HG02678 (cell line): ENCODE measurements around the gene CYTH4.

Experiments used
- ATAC-seq: cut with Tn5 transposase; IDR thresholded peaks from one replicate; pipeline ENCODE4 v1.9.1; 2021; ENCODE audit warnings: mild to moderate bottlenecking, moderate library complexity; ENCODE audit not compliant: unreplicated experiment

The CYTH4 gene

DNA sequence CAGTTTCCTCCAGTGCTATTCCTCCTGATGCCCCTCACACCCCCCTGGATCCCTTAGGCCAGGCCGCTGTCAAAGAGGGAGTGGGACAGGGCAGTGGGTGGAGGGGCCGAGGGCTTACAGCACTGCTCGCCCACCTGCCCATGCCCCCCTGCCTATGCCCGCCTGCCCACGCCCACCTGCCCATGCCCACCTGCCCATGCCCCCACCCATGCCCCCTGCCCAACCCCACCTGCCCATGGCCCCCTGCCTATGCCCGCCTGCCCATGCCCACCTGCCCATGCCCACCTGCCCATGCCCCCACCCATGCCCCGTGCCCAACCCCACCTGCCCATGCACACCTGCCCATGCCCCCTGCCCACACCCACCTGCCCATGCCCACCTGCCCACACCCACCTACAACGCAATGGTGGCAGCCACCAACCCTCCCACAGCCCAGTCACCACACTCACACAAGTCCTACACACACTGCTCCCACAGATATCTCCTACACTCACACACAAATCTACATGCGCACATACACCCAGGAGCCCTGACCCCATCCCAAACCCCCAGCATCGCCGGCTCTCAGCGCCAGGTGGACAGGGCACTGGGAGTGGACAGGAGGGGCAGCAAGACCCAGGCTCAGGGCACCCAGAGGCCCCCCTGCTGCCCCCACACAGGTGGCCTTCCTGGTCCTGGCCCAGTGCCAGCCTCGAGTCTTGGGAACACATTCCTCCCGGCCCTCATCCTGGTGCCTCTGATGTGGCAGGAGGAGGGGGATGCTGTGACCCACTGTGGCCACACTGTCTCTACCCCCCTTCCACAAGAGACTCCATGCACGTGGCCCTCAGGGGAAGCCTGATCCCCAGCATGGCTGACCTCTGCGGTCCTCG lies 61.8 kb downstream of the CYTH4 start:
- no peak for ATAC-seq

DNA sequence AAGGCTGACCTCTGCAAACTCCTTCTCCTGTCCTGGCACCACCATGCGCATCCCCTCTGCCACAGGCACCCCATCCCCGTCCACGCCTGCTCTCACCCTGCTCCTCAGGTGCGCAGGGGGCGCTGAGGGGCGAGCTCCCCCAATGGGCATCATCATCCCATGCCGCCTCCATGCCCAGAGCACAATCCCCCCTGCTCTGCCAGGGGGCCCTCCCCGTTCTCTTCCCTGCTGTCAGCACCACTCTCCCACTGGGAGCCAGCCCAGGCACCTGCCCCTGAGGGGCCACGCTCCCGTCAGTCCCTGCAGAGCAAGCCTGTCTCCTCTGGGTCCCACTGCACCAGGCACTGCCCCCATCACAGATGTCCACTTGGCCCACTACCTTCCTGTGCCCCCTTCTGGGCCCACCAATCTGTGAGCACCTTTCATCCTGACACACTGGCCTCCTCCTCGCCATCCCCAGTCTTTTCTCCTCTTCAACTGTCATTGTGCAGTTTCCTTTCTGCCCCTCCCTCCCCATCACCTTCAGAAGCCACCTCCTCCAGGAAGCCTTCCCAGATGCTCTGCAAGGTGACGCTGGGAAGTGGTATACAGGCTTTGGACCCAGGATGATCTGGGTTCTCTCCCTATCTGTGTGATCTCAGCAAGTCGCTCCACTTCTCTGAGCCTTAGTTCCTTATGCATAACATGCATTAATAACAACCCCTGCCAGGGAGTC lies 62.6 kb downstream of the CYTH4 start:
- ATAC-seq, result no peak

DNA sequence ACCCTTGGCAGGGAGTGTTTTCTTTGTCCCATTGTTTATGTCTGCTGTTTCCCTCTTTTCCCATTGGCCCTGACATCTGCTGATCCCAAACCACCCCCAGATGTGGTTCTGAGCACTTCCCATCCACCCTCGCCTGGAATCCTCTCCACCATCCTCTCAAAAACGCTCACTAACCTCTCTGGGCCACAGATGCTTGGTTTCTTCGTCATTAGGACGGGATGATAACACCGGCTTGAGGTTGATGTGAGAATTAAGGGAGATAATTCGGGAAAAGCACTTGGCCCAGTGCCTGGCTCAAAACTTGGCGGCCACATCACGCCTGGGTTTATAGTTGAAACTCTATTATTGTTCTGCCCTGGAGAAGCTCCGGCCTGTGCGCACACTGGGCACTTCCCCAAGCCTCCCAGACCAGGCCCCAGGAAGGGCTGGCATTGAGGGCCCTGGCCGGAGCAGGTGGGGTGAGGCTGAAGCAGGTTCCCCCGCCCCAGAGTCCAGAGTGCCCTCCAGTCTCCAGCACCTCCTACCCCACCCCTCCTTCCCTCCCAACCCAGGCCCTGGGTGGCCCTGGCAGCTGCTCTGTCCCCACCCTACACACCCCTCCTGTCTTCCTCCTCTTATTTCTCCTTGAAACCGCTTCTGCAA lies 63.7 kb downstream of the CYTH4 start:
- no peak for ATAC-seq

- no peak for ATAC-seq
These were observed 64.2 kb downstream of the CYTH4 start for GRCh38 chr22:37346505-37346895.

GRCh38 chr22:37349043-37349814 lies 66.9 kb downstream of the CYTH4 start:
- no peak for ATAC-seq

DNA sequence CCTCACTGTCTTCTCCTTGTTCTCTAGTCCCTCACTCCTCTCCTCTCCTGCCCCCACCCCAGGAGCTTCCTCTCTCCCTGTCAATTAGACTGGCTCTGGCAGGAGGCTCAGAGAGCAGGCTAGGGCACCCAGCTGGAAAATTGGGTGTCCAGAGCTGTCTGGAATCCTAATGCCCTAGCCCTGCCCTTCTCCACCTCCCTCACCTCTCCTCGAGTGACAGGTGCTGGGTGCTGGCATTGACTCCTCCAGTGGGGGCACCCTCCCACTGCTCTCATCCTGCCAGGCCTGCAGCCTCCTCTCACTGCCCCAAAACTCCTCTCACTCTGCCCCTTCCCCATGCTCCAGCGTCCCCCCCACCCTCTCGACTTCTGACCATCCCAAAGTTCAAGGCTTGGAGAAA lies 68.9 kb downstream of the CYTH4 start:
- no peak for ATAC-seq

DNA sequence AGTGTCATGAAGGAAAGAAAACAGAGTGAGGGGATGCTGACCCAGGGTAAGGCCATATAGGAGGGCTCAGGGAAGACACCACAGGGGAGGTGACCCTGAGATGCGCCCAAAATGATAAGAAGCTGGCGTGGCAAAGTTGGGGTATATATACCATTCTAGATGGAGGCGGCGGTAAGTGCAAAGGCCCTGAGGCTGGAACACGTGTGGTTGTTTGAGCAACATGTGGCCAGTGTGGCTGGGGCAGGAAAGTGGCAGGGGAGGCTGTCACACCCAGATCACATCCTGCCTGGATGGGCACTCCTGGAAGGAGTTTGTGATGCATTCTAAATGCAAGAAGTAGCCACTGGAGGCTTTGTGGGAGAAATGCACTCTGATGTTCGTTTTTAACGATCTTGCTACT lies 70.2 kb downstream of the CYTH4 start:
- no peak for ATAC-seq

DNA sequence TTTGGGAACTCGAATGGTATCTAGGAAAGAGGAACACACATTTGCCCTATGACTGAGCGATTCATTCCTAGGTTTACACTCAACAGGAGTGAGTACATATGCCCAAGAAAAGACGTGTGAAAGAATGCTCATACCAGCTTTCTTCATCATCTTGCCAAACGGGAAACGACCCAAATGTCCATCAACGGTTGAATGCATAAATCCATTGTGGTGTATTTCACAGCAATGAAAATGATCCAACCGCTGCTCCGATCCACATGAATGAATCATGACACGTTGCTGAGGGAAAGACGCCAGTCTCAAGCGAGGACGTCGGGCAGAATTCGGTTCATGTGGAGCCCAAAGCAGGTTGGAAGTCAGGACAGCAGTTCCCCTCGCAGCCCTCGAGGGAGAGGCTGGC lies 71.5 kb downstream of the CYTH4 start:
- no peak for ATAC-seq

GRCh38 chr22:37354261-37354660 lies 72.0 kb downstream of the CYTH4 start:
- no peak for ATAC-seq

GRCh38 chr22:37354670-37355069 lies 72.4 kb downstream of the CYTH4 start:
- no peak for ATAC-seq

GRCh38 chr22:37355174-37355573 lies 72.9 kb downstream of the CYTH4 start:
- ATAC-seq, result no peak

GRCh38 chr22:37356922-37357321 lies 74.6 kb downstream of the CYTH4 start:
- ATAC-seq, result no peak

- ATAC-seq, result no peak
These were observed 75.3 kb downstream of the CYTH4 start for GRCh38 chr22:37357446-37358075.

GRCh38 chr22:37358386-37358785 lies 76.1 kb downstream of the CYTH4 start:
- ATAC-seq, result no peak

DNA sequence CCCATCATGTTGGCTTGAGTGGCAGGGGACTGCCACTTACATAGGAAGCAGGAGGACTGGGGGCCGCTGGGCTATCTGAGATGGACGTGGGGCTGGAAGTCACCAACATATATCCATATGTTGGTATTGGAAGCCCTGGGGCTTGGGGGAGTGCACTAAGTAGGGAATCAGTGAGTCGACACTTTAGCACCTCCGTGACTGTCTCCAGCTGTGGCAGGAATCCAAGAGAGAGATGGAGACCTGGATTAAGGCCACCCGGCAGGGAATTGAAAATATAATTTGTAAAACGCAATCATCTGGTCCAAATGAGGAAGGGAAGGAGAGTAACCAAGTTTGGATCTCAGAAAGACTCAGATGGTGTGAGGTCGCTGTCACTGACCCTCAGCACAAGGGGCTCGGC lies 76.6 kb downstream of the CYTH4 start:
- ATAC-seq, result no peak

DNA sequence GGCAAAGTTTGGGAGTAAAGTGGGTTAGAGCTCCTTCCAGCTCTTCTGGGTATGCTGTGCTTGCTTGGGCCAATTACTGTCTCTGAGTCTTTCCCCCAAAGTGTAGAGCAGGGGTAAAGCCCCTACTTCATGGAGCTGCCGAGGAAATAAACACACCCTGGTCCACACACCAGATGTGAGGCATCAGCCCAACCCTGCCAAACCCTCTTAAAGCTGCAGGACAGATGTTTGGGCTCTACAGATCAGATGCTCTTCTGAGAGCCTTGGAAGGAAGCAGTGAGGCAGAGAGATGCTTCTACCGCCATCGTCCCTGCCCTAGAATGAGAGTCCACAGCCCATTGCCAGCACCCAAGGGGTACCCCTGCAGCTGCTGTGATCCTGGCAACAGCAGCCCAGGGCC lies 80.3 kb downstream of the CYTH4 start:
- ATAC-seq, result no peak

DNA sequence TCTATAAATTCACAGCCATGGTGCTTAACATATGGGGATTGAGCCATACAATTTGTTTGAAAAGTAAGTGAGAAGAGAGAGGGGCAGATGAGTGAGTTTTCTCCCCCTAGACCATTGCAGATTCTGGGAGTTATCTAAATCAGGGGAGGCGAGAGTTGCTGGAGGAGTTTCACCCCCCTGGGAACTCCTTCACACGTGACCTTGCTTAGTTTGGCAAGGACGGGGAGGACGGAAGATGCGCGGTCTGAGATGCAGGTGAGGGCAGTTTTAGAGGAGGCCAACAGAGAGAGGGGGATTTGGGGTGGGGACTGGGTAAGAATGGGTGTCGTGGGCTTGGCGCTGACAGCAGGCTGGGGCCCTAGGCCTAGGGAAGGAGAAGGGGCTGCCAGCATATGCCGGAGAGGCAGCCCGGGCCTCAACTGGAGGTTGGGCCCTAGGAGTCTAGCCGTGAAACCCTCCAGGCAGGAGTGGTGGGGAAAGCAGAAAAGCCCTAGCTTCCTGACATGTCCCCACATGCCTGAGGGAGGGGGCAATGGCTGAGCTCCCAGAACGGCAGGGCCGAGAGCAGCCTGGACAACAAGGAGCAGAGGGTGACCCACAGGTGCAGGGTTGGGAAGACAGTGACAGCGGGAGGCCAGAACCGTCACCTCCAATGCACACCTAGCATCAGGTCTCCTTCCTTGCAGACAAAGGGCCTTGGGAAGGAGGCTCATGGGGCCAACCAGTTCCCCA lies 81.1 kb downstream of the CYTH4 start:
- ATAC-seq, result no peak
